Natural killer cell (primary cell): Measurements from ENCODE around the gene HOXD10. TPM values are rescaled to one million over a fixed set of nuclear protein-coding genes. Genes with fewer than 3 reads are reported as not detected.

Experiments used
- ATAC-seq, 3 donors: fragments of 150-1000 bp in 2 of 3; fragments of 200-7000 bp in 1 of 3; cut with Tn5 transposase; 1 replicate in 1 of 3; 2 replicates in 2 of 3; pipeline ENCODE4 v1.10.0; 2021; ENCODE audit warnings: mild to moderate bottlenecking in 2 of 3, moderate library complexity in 2 of 3
- DNase-seq, 2 donors: peaks; one replicate each; pipeline versions ENCODE4 v3.0.0 to v3.0.0-alpha.2; 2013 to 2021; ENCODE audit warnings: mixed read lengths in 1 of 2
- H3K27ac ChIP-seq: one replicate; pipeline ENCODE4 v1.5.1; 2013; ENCODE audit warnings: mild to moderate bottlenecking, low read length
- H3K27me3 ChIP-seq: one replicate; pipeline ENCODE4 v1.6.1; 2013; ENCODE audit warnings: low read length; ENCODE audit not compliant: control insufficient read depth, insufficient read depth
- H3K36me3 ChIP-seq: one replicate; pipeline ENCODE4 v1.6.1; 2013; ENCODE audit warnings: low read length; ENCODE audit not compliant: control insufficient read depth, insufficient read depth
- H3K4me1 ChIP-seq: one replicate; pipeline ENCODE4 v1.6.1; 2013; ENCODE audit warnings: low read length; ENCODE audit not compliant: control insufficient read depth, insufficient read depth
- H3K4me3 ChIP-seq: one replicate; pipeline ENCODE4 v1.5.1; 2013; ENCODE audit warnings: low read length
- H3K9me3 ChIP-seq: one replicate; pipeline ENCODE4 v1.6.1; 2013; ENCODE audit warnings: low read length; ENCODE audit not compliant: control insufficient read depth, insufficient read depth
- H3K27ac Mint-ChIP-seq, 2 donors: one replicate each; pipeline ENCODE4 v1.8.0; 2022; ENCODE audit warnings: mild to moderate bottlenecking in 2 of 2, mixed read lengths in 2 of 2, moderate library complexity in 1 of 2
- H3K27me3 Mint-ChIP-seq, 2 donors: one replicate each; pipeline ENCODE4 v1.8.0; 2022; ENCODE audit warnings: low read depth in 2 of 2, mixed read lengths in 2 of 2
- H3K36me3 Mint-ChIP-seq: one replicate; pipeline ENCODE4 v1.8.0; 2022; ENCODE audit warnings: mixed read lengths
- H3K4me1 Mint-ChIP-seq, 2 donors: one replicate each; pipeline ENCODE4 v1.8.0; 2022; ENCODE audit warnings: mixed read lengths in 2 of 2
- H3K4me3 Mint-ChIP-seq: one replicate; pipeline ENCODE4 v1.8.0; 2022; ENCODE audit warnings: mild to moderate bottlenecking, moderate library complexity, mixed read lengths
- H3K9me3 Mint-ChIP-seq, 2 donors: one replicate each; pipeline ENCODE4 v1.8.0; 2022; ENCODE audit warnings: mixed read lengths in 2 of 2
- WGBS: methylation state at CpG from one replicate; pipeline ENCODE4 v1.1.7; 2013; ENCODE audit warnings: missing lambda C conversion rate; ENCODE audit not compliant: insufficient coverage; 5-methylcytosine and 5-hydroxymethylcytosine counted together
- intact Hi-C: fragments of 100-400 bp; cut with micrococcal nuclease; formaldehyde crosslinking; loops from one replicate; pipeline ENCODE4 v1.14.2; 2022
- total RNA-seq, 4 donors: library from RNA; stranded (reverse); fragments of 120-200 nt in 1 of 4; gene quantifications; one replicate each; pipeline versions ENCODE4 v1.2.3 to v1.2.4, GENCODE V29; 2013 to 2022
- TF ChIP-seq, protein P1 (sequence below): fragments of 200-600 bp; IDR thresholded peaks from one replicate; pipeline ENCODE4 v1.8.0; 2022; ENCODE audit warnings: antibody characterized with exemption

The HOXD10 gene
- total RNA-seq, 3 donors from 2014 or later (not counting 1 experiment from before 2014, with no cell fraction given): not detected

- ATAC-seq: peak in 2 of 3 donors; percentile 31 to 45
- 7% methylated on average over 43 of the region's 47 CpGs for WGBS
- TF ChIP-seq, protein P1, sequence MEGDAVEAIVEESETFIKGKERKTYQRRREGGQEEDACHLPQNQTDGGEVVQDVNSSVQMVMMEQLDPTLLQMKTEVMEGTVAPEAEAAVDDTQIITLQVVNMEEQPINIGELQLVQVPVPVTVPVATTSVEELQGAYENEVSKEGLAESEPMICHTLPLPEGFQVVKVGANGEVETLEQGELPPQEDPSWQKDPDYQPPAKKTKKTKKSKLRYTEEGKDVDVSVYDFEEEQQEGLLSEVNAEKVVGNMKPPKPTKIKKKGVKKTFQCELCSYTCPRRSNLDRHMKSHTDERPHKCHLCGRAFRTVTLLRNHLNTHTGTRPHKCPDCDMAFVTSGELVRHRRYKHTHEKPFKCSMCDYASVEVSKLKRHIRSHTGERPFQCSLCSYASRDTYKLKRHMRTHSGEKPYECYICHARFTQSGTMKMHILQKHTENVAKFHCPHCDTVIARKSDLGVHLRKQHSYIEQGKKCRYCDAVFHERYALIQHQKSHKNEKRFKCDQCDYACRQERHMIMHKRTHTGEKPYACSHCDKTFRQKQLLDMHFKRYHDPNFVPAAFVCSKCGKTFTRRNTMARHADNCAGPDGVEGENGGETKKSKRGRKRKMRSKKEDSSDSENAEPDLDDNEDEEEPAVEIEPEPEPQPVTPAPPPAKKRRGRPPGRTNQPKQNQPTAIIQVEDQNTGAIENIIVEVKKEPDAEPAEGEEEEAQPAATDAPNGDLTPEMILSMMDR: no peak
- no peak for DNase-seq
- intact Hi-C loops: loop anchor here (5.0 kb wide), 1 partner anchor 35 kb away; no protein-coding TSS in a partner anchor
- H3K36me3 Mint-ChIP-seq: peaks cover 14% of the 10 kb centered on the region
- H3K27ac Mint-ChIP-seq: no peak overlapping the region
- H3K36me3 ChIP-seq: no peaks in the 10 kb centered on the region
- peaks cover 8% of the 10 kb centered on the region for H3K9me3 ChIP-seq
- H3K4me3 Mint-ChIP-seq: peak overlapping the region; percentile 80
- H3K4me3 ChIP-seq: no peak overlapping the region
- peaks cover 13% of the 10 kb centered on the region for H3K4me1 ChIP-seq
- peaks cover 86% of the 10 kb centered on the region for H3K27me3 ChIP-seq
- peaks cover 78 to 79% of the 10 kb centered on the region in 2 donors for H3K27me3 Mint-ChIP-seq
- no peak overlapping the region for H3K27ac ChIP-seq
- peaks cover 9 to 11% of the 10 kb centered on the region in 2 donors for H3K4me1 Mint-ChIP-seq
- H3K9me3 Mint-ChIP-seq: peaks cover 2% of the 10 kb centered on the region in 2 donors
Measured at GRCh38 chr2:176122052-176122682, 5.6 kb downstream of the HOXD10 start.

GRCh38 chr2:176122683-176123410 is 6.3 kb downstream of the HOXD10 start, which contains the start of gene HOXD9:
Gene HOXD9 (plus strand): TSS chr2:176122719. CDS start chr2:176122769, 50 bp downstream.
- intact Hi-C loops: loop anchor here (5.0 kb wide), 1 partner anchor 36 kb away; no protein-coding TSS in a partner anchor
- peak in 1 of 2 donors; percentile 45 for DNase-seq
- Mint-ChIP-seq H3K36me3 (peaks cover 13% of the 10 kb centered on the region), H3K27me3 (peaks cover 78 to 80% of the 10 kb centered on the region in 2 donors), H3K4me1 (peaks cover 11% of the 10 kb centered on the region in 2 donors), H3K9me3 (peaks cover 2% of the 10 kb centered on the region in 2 donors), H3K27ac (no peak within 1 kb of the TSS), H3K4me3 (peak within 1 kb of the TSS; percentile 80)
- 5% methylated on average over 84 of the region's 84 CpGs for WGBS
- Histone ChIP-seq H3K4me1 (peaks cover 13% of the 10 kb centered on the region), H3K9me3 (peaks cover 8% of the 10 kb centered on the region), H3K4me3 (no peak within 1 kb of the TSS), H3K27ac (no peak within 1 kb of the TSS), H3K27me3 (peaks cover 86% of the 10 kb centered on the region), H3K36me3 (no peaks in the 10 kb centered on the region)
- TF ChIP-seq, protein P1: no peak
- ATAC-seq: peak in 2 of 3 donors; percentile 61 to 71

GRCh38 chr2:176123411-176124109 is 7.0 kb downstream of the HOXD10 start:
- intact Hi-C loops: loop anchor here (5.0 kb wide), 1 partner anchor 36 kb away; no protein-coding TSS in a partner anchor
- TF ChIP-seq, protein P1: no peak
- Mint-ChIP-seq H3K27me3 (peaks cover 78 to 80% of the 10 kb centered on the region in 2 donors), H3K9me3 (peaks cover 2% of the 10 kb centered on the region in 2 donors), H3K4me1 (peaks cover 13% of the 10 kb centered on the region in 2 donors), H3K36me3 (peaks cover 13% of the 10 kb centered on the region), H3K4me3 (peak overlapping the region; percentile 45), H3K27ac (no peak overlapping the region)
- DNase-seq: no peak
- H3K9me3 ChIP-seq: peaks cover 4% of the 10 kb centered on the region
- no peaks in the 10 kb centered on the region for H3K36me3 ChIP-seq
- peaks cover 17% of the 10 kb centered on the region for H3K4me1 ChIP-seq
- 10% methylated on average over 40 of the region's 40 CpGs for WGBS
- H3K27me3 ChIP-seq: peaks cover 86% of the 10 kb centered on the region
- no peak overlapping the region for H3K27ac ChIP-seq
- H3K4me3 ChIP-seq: no peak overlapping the region
- no peak for ATAC-seq
